PC-9 (cell line): ENCODE measurements around the gene CAMK2B. TPM values are rescaled to one million over a fixed set of nuclear protein-coding genes. Genes with fewer than 3 reads are reported as not detected.

Source experiments
- BruUV-seq: library from RNA; stranded (reverse); fragments of 400-500 nt; replicated peaks from 2 replicates; lab custom pipeline; 2021; lab: Mats Ljungman, UMichigan
- CTCF ChIA-PET: fragments of 300-600 bp; sonication (Branson Sonifier 250); formaldehyde crosslinking; loops from one replicate; lab custom pipeline; 2022; ENCODE audit warnings: antibody characterized with exemption; lab: Charles Lee
- POLR2A ChIA-PET: fragments of 300-600 bp; sonication (Branson Sonifier 250); formaldehyde crosslinking; loops from one replicate; lab custom pipeline; 2022; ENCODE audit warnings: antibody characterized with exemption; ENCODE audit not compliant: unreplicated experiment; lab: Charles Lee
- DNase-seq, 2 experiments: peaks; one replicate each; pipeline versions ENCODE4 v3.0.0 to v3.0.0-alpha.2; 2015 to 2022; ENCODE audit warnings: mixed read lengths in 1 of 2
- H2AFZ ChIP-seq: fragments of 200-600 bp; sonication (generic); 2 replicates; pipeline ENCODE4 v1.8.1; 2017; ENCODE audit warnings: antibody characterized with exemption
- H3F3A ChIP-seq: fragments of 200-600 bp; sonication (generic); 2 replicates; pipeline ENCODE4 v1.8.1; 2017; ENCODE audit warnings: antibody characterized with exemption, mild to moderate bottlenecking, low read depth; ENCODE audit not compliant: insufficient read depth
- H3K27ac ChIP-seq: fragments of 200-600 bp; sonication (generic); 2 replicates; pipeline ENCODE4 v1.6.1; 2016; ENCODE audit warnings: mixed run types
- H3K27me3 ChIP-seq: fragments of 200-600 bp; sonication (generic); 2 replicates; pipeline ENCODE4 v1.6.1; 2016; ENCODE audit warnings: low read depth, mixed run types; ENCODE audit not compliant: insufficient read depth
- H3K36me3 ChIP-seq: fragments of 200-600 bp; sonication (generic); 2 replicates; pipeline ENCODE4 v1.6.1; 2016; ENCODE audit warnings: low read depth, mixed run types
- H3K4me1 ChIP-seq: fragments of 200-600 bp; sonication (generic); replicated peaks from 2 replicates; pipeline ENCODE4 v1.6.1; 2016; ENCODE audit warnings: mixed run types; ENCODE audit not compliant: insufficient read depth
- H3K4me2 ChIP-seq: fragments of 200-600 bp; sonication (generic); 2 replicates; pipeline ENCODE4 v1.6.1; 2017; ENCODE audit warnings: mixed run types
- H3K4me3 ChIP-seq: fragments of 200-600 bp; sonication (generic); 2 replicates; pipeline ENCODE4 v1.6.1; 2016; ENCODE audit warnings: mixed run types
- H3K79me2 ChIP-seq: fragments of 200-600 bp; sonication (generic); 2 replicates; pipeline ENCODE4 v1.6.1; 2017; ENCODE audit warnings: low read depth, mixed run types
- H3K9me2 ChIP-seq: fragments of 200-600 bp; sonication (generic); 2 replicates; pipeline ENCODE4 v1.8.1; 2017; ENCODE audit warnings: mild to moderate bottlenecking; ENCODE audit not compliant: insufficient read depth
- H3K9me3 ChIP-seq: fragments of 200-600 bp; sonication (generic); 2 replicates; pipeline ENCODE4 v1.8.1; 2016; ENCODE audit warnings: low read depth; ENCODE audit not compliant: insufficient read depth
- H4K20me1 ChIP-seq: fragments of 200-600 bp; sonication (generic); 2 replicates; pipeline ENCODE4 v1.8.1; 2017; ENCODE audit not compliant: insufficient read depth
- EZH2 ChIP-seq: fragments of 200-600 bp; sonication (generic); IDR thresholded peaks from 2 replicates; pipeline ENCODE4 v1.8.0; 2017; ENCODE audit warnings: antibody characterized with exemption, low read depth
- intact Hi-C: fragments of 100-400 bp; cut with micrococcal nuclease; formaldehyde crosslinking; loops from one replicate; pipeline ENCODE4 v1.10.0; 2022; ENCODE audit not compliant: unreplicated experiment
- total RNA-seq: library from RNA; stranded (reverse); gene quantifications from 2 replicates; pipeline ENCODE4 v1.2.3, GENCODE V29; 2021
- TF ChIP-seq, protein P1 (sequence below): fragments of 200-600 bp; sonication (generic); conservative IDR thresholded peaks from 2 replicates; pipeline ENCODE4 v1.6.1; 2017; ENCODE audit warnings: mixed run types, antibody characterized with exemption, mild to moderate bottlenecking, moderate library complexity

The CAMK2B gene
- total RNA-seq, 1 experiment from 2014 or later: 0.15 TPM

DNA sequence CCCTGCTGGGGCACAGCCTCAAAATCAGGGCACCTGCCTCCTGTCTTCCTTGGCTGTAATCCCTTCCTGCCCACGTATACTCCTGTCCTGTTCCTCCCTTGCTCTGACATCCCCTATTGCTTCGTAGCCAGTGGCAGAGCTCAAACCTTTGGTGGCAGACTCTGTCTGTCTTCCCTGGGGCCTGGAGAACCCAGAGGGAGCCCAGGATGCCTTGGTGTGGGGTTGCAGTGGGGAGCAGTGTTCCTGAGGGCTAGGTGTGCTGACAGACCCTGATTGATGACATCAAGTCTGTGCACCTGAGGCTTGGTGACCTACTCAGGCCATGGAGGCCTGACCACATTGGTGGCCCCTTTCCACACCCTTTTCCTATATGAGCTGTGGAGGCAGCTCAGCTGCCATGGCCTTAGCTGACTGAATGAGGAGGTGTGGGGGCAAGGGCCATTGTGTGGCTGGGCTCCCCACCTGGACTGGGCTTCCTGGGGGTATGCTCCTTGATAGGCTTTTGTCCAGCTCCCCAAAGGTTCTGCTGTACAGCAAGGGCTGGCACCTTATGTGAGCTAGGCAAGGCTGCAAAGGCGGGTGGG is 130.7 kb downstream of the CAMK2B start:
- H3K27me3 ChIP-seq: no peaks in the 10 kb centered on the region
- H3K4me3 ChIP-seq: no peak overlapping the region
- no peaks in the 10 kb centered on the region for H3K9me3 ChIP-seq
- no peak for DNase-seq
- BruUV-seq: no TSS peak
- peaks cover 6% of the 10 kb centered on the region; the same call in 1 of the 2 replicates for H3F3A ChIP-seq
- H3K9me2 ChIP-seq: no peaks in the 10 kb centered on the region
- intact Hi-C loops: no loop called here
- ChIA-PET POLR2A (interaction anchor here (0.6 kb wide), 1 partner anchor 25 kb away, joined by 6 read pairs; no protein-coding TSS in a partner anchor), CTCF (interaction anchor here (0.6 kb wide), 1 partner anchor 198 kb away, joined by 3 read pairs; no protein-coding TSS in a partner anchor)
- H2AFZ ChIP-seq: no peak overlapping the region
- no peaks in the 10 kb centered on the region for H3K4me1 ChIP-seq
- no peak overlapping the region for H3K27ac ChIP-seq
- H4K20me1 ChIP-seq: no peaks in the 10 kb centered on the region
- H3K4me2 ChIP-seq: no peak overlapping the region
- H3K79me2 ChIP-seq: no peaks in the 10 kb centered on the region
- TF ChIP-seq, protein P1, sequence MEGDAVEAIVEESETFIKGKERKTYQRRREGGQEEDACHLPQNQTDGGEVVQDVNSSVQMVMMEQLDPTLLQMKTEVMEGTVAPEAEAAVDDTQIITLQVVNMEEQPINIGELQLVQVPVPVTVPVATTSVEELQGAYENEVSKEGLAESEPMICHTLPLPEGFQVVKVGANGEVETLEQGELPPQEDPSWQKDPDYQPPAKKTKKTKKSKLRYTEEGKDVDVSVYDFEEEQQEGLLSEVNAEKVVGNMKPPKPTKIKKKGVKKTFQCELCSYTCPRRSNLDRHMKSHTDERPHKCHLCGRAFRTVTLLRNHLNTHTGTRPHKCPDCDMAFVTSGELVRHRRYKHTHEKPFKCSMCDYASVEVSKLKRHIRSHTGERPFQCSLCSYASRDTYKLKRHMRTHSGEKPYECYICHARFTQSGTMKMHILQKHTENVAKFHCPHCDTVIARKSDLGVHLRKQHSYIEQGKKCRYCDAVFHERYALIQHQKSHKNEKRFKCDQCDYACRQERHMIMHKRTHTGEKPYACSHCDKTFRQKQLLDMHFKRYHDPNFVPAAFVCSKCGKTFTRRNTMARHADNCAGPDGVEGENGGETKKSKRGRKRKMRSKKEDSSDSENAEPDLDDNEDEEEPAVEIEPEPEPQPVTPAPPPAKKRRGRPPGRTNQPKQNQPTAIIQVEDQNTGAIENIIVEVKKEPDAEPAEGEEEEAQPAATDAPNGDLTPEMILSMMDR: no peak
- TF ChIP-seq EZH2: no peak
- H3K36me3 ChIP-seq: no peaks in the 10 kb centered on the region

DNA sequence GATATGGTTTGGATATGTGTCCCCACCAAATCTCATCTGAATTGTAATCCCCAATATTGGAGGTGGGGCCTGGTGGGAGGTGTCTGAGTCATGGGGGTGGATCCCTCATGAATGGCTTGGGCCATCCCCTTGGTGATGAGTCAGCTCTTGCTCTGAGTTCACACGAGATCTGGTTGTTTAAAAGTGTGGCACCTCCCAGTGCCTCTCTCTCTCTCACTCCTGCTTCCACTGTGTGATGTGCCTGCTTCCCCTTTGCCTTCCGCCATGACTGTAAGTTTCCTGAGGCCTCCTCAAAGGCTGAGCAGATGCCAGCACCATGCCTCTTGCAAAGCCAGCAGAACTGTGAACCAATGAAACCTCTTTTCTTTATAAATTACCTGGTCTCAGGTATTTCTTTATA is 131.3 kb downstream of the CAMK2B start:
- H3K79me2 ChIP-seq: no peaks in the 10 kb centered on the region
- no peak overlapping the region for H3K4me3 ChIP-seq
- no TSS peak for BruUV-seq
- H3K27me3 ChIP-seq: no peaks in the 10 kb centered on the region
- H3F3A ChIP-seq: peaks cover 6% of the 10 kb centered on the region; the same call in 1 of the 2 replicates
- no peak overlapping the region for H2AFZ ChIP-seq
- intact Hi-C loops: no loop called here
- no peaks in the 10 kb centered on the region for H4K20me1 ChIP-seq
- no peak overlapping the region for H3K4me2 ChIP-seq
- DNase-seq: no peak
- H3K9me2 ChIP-seq: no peaks in the 10 kb centered on the region
- CTCF ChIA-PET: interaction anchor here (0.6 kb wide), 1 partner anchor 197 kb away, joined by 3 read pairs; no protein-coding TSS in a partner anchor
- TF ChIP-seq EZH2: no peak
- TF ChIP-seq, protein P1: no peak
- no peak overlapping the region for H3K27ac ChIP-seq
- H3K9me3 ChIP-seq: no peaks in the 10 kb centered on the region
- no peaks in the 10 kb centered on the region for H3K36me3 ChIP-seq
- H3K4me1 ChIP-seq: no peaks in the 10 kb centered on the region
- POLR2A ChIA-PET: no interaction called here

DNA sequence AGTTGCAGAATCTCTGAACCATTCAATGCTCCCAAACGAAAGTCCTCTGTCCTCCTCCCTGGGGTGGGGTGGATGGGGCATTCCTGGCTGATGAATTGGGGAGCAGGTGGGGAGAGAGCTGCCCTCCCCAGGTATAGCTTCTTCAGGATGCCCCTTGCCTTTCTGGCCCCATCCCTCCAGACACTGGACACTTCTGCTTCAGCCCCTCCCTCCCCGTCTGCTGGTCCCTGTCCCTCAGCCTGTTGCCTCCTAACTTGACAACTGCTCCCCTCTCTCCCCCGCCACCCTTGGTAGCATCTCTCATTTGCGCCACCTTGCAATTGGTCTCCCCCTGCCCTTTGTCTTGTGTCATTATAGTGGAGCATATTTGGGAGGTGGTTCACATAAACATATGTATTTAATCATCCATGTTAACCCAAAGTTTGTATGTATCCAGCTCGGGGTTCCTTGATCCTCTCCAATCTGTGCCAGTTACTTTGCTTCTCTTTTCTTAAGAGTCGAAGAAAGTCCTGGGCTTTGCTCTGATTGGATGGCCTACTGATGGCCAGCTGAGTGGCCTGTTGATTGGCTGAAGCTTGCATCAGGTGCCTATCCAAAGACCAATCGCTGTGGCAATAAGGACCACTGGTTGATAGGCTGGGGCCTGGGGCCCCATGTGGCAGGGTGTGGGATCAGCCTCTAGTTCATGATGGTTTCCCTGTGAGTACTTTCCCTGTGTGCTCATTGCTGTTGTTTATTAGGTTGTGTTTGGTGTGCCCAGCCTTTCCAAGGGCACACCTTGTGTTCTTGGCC is 132.2 kb downstream of the CAMK2B start:
- no peak for DNase-seq
- Histone ChIP-seq H3K9me2 (no peaks in the 10 kb centered on the region), H2AFZ (no peak overlapping the region), H3K9me3 (no peaks in the 10 kb centered on the region), H3K4me2 (no peak overlapping the region), H3F3A (peaks cover 6% of the 10 kb centered on the region; the same call in 1 of the 2 replicates), H4K20me1 (no peaks in the 10 kb centered on the region), H3K27me3 (no peaks in the 10 kb centered on the region), H3K4me3 (no peak overlapping the region), H3K79me2 (no peaks in the 10 kb centered on the region), H3K4me1 (no peaks in the 10 kb centered on the region), H3K27ac (no peak overlapping the region), H3K36me3 (no peaks in the 10 kb centered on the region)
- CTCF ChIA-PET: interaction anchor here (0.7 kb wide), 1 partner anchor 12 kb away, joined by 4 read pairs; no protein-coding TSS in a partner anchor
- POLR2A ChIA-PET: no interaction called here
- TF ChIP-seq, protein P1: no peak
- TF ChIP-seq EZH2: no peak
- BruUV-seq: no TSS peak
- intact Hi-C loops: no loop called here
